Fibroblast of villous mesenchyme (primary cell): Measurements from ENCODE around the gene DCDC1. TPM values are rescaled to one million over a fixed set of nuclear protein-coding genes. Genes with fewer than 3 reads are reported as not detected.

ENCODE experiments used
- DNase-seq: peaks from one replicate; pipeline ENCODE4 v3.0.0-alpha.2; 2010; ENCODE audit warnings: low read depth
- H3K4me3 ChIP-seq: 2 replicates; pipeline ENCODE4 v1.5.1; 2011; ENCODE audit warnings: low read depth, mild to moderate bottlenecking, low read length
- total RNA-seq: library from RNA; depleted of rRNA; stranded (reverse); fragments of >200 nt; gene quantifications from 2 replicates; pipeline ENCODE4 v1.2.3, GENCODE V29; 2012
- TF ChIP-seq, protein P1 (sequence below): IDR thresholded peaks from 2 replicates; pipeline ENCODE4 v1.5.1; 2012; ENCODE audit warnings: low read depth, mild to moderate bottlenecking, low read length; ENCODE audit not compliant: insufficient read depth

Gene DCDC1
- total RNA-seq, 1 donor, result 0.43 TPM

DNA sequence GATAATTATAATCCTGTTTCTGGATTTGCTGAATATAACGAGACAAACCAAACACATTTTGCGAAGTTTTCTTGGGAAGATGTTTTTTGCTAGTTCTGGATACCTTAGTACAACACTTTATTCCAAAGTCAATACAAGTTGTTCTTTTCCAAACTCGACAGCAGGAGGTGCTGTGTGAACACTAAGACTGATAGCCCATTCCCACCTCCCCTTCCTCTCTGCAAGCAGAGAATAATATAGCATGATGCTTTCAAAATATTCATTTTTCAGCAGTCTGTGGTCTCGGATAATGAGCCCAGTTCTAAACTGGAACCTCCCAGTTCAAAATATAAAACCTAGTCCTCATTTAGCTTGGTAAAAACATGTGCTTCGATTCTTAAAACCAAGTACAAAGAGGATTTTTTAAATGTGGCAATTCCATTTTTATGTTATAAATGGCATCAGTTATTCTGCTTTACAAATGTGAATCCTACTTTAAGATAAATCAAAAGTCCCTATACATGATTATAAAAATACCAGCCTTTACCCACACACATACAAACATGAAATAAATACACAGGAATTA, 129.1 kb downstream of the DCDC1 start:
- DNase-seq, result peak; percentile 43

DNA sequence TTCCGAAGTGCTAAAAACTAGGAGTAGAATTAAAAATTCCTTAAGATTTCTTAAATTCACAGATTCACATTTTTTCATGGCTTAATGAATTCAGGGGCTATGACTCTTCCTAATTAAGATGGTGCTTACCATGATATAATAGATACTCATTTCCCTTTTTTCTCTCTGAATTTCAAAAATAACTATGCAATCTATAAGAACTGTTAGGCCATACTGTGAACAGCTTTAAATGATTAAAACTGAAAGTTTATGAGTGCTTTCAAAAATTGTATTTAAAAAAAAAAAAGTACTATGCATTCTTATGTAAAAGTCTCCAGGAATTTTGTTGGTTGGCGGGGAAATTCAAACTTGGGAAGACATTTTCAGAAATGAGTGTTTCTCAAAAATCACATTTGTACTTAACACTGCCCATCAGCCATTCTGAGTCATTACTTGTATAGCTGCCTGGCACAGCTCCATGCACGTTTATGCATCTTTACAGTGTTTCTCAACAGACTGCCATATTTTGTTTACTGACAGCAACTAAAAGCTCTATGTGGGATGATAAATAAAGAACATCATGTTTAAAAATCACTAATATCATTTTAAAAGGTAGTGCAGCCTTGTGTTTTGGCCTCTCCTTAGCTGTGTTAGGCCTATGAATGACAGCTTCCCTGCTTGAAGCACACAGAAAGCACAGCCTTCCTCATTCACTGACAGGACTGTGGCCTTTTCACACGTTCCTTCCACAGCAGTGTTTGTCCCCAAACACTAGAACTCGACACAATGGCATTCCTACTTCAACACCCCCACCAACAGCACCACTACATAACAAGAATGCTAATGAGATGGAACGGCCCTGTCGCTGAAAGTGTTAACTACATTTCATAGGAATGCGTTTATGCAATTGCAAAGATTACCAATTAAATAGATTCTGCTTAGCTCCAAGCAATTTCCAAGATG, 131.4 kb downstream of the DCDC1 start:
- TF ChIP-seq, protein P1, sequence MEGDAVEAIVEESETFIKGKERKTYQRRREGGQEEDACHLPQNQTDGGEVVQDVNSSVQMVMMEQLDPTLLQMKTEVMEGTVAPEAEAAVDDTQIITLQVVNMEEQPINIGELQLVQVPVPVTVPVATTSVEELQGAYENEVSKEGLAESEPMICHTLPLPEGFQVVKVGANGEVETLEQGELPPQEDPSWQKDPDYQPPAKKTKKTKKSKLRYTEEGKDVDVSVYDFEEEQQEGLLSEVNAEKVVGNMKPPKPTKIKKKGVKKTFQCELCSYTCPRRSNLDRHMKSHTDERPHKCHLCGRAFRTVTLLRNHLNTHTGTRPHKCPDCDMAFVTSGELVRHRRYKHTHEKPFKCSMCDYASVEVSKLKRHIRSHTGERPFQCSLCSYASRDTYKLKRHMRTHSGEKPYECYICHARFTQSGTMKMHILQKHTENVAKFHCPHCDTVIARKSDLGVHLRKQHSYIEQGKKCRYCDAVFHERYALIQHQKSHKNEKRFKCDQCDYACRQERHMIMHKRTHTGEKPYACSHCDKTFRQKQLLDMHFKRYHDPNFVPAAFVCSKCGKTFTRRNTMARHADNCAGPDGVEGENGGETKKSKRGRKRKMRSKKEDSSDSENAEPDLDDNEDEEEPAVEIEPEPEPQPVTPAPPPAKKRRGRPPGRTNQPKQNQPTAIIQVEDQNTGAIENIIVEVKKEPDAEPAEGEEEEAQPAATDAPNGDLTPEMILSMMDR, result no peak
- no peak overlapping the region for H3K4me3 ChIP-seq
- DNase-seq, result no peak

More for the DNA sequence above, 129.1 kb downstream of the DCDC1 start:
- TF ChIP-seq, protein P1, result peak; percentile 64
- H3K4me3 ChIP-seq, result no peak overlapping the region

DNA sequence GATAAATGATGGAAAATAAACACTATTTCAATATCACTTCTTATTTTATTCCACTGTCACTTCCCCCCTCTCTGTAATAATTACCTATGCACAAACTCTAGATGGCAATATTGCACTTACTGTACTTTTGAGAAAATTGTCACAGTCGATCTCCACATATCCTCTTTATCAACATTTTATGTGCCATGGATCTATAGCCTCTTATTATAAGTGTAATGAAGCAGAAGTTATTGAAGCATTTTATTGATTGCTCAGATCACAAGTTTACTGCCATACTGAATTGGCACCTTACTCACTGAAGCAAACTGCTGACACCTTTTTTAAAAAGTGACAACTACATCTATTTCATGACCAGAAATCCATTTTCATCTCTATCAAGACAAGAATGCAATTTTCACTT, 133.4 kb downstream of the DCDC1 start:
- peak; percentile 2 for DNase-seq
- H3K4me3 ChIP-seq, result no peak overlapping the region
- TF ChIP-seq, protein P1, result peak; percentile 16

DNA sequence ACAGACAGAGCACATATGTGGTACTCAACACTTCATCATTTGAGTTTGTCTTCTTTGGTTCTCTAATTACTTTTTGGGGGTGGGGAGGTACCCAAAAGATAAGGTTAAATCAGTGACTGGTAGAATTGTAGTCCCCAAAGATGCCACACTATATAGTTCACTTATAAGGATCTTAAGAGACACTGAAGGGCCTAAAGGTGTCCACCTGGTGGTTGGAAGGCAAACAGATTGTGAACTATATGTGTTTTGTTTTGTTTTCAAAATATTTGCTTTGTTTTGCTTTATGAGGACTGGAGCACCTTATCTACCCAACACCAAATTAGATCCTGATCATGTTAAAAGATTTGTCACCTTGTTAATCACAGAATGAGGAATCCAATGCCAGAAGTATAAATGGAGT, 136.1 kb downstream of the DCDC1 start:
- TF ChIP-seq, protein P1, result no peak
- DNase-seq, result no peak
- no peak overlapping the region for H3K4me3 ChIP-seq

DNA sequence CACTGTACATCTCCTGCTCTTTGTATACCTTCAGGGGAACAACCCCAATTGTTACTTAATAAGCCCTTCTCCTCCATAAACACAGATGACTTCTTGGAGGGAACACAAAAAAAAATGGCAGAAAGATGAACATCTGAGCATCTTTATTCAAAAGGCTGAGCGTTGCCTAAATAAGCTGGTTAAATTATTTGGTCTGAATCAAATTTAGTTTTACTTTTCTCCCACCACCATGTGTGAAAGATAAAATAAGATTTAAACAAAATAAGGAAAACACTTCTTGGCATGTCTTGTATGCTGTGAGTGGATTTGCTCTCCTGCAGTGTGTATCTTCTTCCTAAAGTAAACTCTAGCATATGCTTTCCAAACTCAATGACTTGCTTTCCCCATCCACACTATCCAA, 137.9 kb downstream of the DCDC1 start:
- H3K4me3 ChIP-seq, result no peak overlapping the region
- no peak for DNase-seq
- TF ChIP-seq, protein P1, result no peak

DNA sequence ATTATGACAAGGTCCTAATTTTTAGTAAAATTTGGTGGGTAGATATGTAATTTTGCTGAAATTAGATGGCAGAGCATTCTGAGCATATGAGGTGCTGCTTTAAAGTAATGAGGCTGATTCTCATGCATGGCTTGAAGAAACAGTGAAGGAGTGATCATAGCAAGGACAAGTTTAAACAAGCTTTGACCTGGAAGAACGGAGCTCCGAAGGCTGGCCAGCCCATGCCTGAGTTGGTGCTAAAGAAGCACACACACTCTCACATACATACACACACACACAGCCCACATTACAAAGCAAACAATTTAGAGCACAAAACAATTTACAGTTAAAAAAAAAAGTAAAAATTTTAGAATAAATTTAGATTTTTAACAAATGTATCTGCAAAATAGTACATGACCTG, 150.7 kb downstream of the DCDC1 start:
- TF ChIP-seq, protein P1, result no peak
- no peak overlapping the region for H3K4me3 ChIP-seq
- DNase-seq, result no peak
